ENCODE results near the gene ANXA6. TPM values are rescaled to one million over a fixed set of nuclear protein-coding genes. Genes with fewer than 3 reads are reported as not detected.
A peak's percentile ranks its signal among the peaks of the same experiment; 100 is the strongest.

ANXA6 gene
- total and polyA plus RNA-seq, 9 of the 15 experiments (the other 6 are each of a cell fraction or from before 2014, with no cell fraction given), result 0.70 to 13.2 (median 8.3) TPM

GRCh38 chr5:151063142-151063989, 94.2 kb downstream of the ANXA6 start (continued):
- TF ChIP-seq ZBTB33 (CRISPR knock-in tag; IDR thresholded peaks at IDR 0.05), result no peak
- TF ChIP-seq BRD9 (IDR thresholded peaks at IDR 0.05; ENCODE audit: low read depth, partially characterized antibody), result no peak
- TF ChIP-seq ZNF384 (IDR thresholded peaks at IDR 0.05; ENCODE audit: low read depth, low read length), result no peak
- TF ChIP-seq SIX5 (IDR thresholded peaks at IDR 0.05; ENCODE audit: borderline replicate concordance in 1 of 2, insufficient read depth in 1 of 2, low read depth in 1 of 2, low read length in 2 of 2), result no peak
- no peak for TF ChIP-seq PATZ1 (CRISPR knock-in tag; IDR thresholded peaks at IDR 0.05; ENCODE audit: borderline replicate concordance)
- no peak for TF ChIP-seq BDP1 (IDR thresholded peaks at IDR 0.05; ENCODE audit: insufficient read depth, insufficient read length)
- TF ChIP-seq PHTF2 (CRISPR knock-in tag; IDR thresholded peaks at IDR 0.05), result no peak
- TF ChIP-seq NKRF (IDR thresholded peaks at IDR 0.05; ENCODE audit: borderline replicate concordance), result no peak
- TF ChIP-seq TCF7L2 (IDR thresholded peaks at IDR 0.05; ENCODE audit: low read depth, low read length), result no peak
- TF ChIP-seq HDAC2 (IDR thresholded peaks at IDR 0.05), result peak; percentile 76; the same call in 1 of the 2 replicates
- TF ChIP-seq ZNF133 (CRISPR knock-in tag; IDR thresholded peaks at IDR 0.05), result no peak
- no peak for TF ChIP-seq E2F8 (IDR thresholded peaks at IDR 0.05; ENCODE audit: low read depth, partially characterized antibody)
- TF ChIP-seq ZNF785 (CRISPR knock-in tag; IDR thresholded peaks at IDR 0.05), result no peak
- no peak for TF ChIP-seq HBP1 (CRISPR knock-in tag; IDR thresholded peaks at IDR 0.05)
- no peak for TF ChIP-seq BCL6 (CRISPR knock-in tag; IDR thresholded peaks at IDR 0.05)
